GM19372 (cell line): ENCODE results near the gene ADGB.
"Not testable (repeated sequence)": the region's sequence is repeated elsewhere in the genome, so short reads cannot be mapped to it uniquely, and the experiment has no call there.

Experiments
- ATAC-seq: cut with Tn5 transposase; IDR thresholded peaks from one replicate; pipeline ENCODE4 v1.9.1; 2021; ENCODE audit warnings: mild to moderate bottlenecking, low read depth, moderate library complexity; ENCODE audit not compliant: unreplicated experiment

The ADGB gene

GRCh38 chr6:146598772-146599405, at the start of gene ADGB:
Gene ADGB (plus strand): TSS chr6:146598972. CDS start chr6:146599041, 69 bp downstream.
- no peak for ATAC-seq

- no peak for ATAC-seq
Measured at GRCh38 chr6:146550911-146551310, 47.9 kb upstream of the ADGB start.

DNA sequence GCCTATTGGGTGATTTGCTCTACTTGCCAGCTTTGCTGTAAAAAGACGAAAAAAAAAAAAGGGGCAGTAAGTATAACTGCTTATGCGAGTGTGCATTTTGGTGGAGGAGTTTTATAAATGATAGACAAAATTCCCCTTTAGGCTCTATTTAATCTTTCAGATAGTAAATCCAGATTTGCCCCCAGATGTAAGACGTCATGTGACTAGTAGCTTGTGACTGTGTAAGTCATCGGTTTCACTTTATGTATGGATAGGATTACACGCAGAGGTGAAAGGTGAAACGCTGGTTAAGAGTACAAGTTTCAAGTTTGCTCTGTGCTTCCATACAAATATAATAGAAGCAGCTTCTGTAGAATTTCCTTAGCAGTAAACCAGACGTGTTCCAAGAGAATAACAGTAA, 47.2 kb upstream of the ADGB start:
- no peak for ATAC-seq

GRCh38 chr6:146553377-146554135, 45.2 kb upstream of the ADGB start:
- ATAC-seq: no peak

DNA sequence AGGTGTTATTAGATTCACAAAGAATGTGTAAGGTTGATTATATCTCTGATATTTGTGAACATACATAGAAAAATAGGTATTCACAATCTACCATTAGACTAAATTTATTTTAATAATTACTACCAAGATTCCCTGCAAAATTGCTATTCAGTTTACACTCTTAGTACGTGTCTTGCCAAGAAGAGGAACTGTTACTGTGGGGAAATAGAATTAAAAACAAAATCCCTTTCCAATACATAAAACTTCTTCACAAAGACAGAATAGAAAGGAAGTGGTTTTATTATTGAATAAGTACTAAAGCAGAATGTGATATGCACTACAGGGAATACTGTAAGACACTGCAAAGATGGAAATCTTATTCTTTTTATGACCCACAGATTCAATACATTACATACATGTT, 38.2 kb upstream of the ADGB start:
- ATAC-seq: no peak

- ATAC-seq: not testable (repeated sequence)
Measured at GRCh38 chr6:146566661-146567060, 32.1 kb upstream of the ADGB start.

DNA sequence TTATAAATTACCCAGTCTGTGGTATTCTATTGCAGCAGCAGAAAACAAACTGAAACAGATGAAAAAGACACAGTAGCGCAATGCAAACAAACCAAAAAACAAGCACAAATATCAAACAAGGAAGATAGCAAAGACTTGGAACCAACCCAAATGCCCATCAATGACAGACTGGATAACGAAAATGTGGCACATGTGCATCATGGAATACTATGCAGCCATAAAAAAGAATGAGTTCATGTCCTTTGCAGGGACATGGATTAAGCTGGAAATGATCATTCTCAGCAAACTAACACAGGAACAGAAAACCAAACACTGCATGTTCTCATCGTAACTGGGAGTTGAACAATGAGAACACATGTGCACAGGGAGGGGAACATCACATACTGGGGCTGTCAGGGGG, 30.2 kb upstream of the ADGB start:
- ATAC-seq: not testable (repeated sequence)

- no peak for ATAC-seq
Measured at GRCh38 chr6:146574211-146574610, 24.6 kb upstream of the ADGB start.

GRCh38 chr6:146578054-146578453, 20.7 kb upstream of the ADGB start:
- ATAC-seq: no peak

- ATAC-seq: no peak
Measured at GRCh38 chr6:146581968-146582367, 16.8 kb upstream of the ADGB start.

DNA sequence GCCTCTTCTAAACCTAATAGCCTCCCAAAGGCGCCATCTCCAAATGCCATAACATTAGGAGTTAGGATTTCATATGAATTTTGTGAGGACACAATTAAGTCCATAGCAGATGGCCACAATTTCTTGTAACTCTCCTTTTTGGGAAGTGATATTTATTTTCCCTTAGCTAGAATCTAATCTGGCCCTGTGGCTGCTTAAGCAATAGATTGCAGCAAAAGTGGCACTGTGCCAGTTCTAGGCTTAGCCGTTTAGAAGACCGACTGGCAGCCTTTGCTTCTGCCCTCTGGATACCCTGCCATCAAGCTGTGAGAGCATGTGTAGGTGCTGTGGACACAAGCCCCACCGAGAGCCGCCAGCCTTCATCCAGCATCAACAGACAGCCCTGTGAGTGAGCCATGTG, 15.9 kb upstream of the ADGB start:
- ATAC-seq: no peak

- ATAC-seq: no peak
Measured at GRCh38 chr6:146583966-146584365, 14.8 kb upstream of the ADGB start.

DNA sequence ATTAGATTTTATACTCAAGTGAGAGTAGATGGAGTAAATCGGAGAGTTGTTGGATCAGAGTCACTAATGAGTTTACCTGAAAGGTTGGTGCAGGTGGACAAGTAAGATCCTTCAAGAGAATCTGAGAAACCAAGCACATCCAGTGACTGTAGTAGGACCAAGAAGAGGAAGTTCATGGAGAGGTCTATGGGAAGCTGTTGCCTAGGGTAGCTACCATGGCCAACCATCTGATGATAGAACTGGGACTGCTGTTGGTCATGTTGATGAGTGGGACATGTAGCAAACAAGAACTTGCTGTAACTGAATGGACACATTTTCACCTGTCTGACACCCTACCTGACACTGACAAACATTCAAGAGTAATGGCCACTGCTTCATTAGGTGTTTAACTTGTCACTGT, 11.3 kb upstream of the ADGB start:
- no peak for ATAC-seq

GRCh38 chr6:146590492-146590891, 8.3 kb upstream of the ADGB start:
- ATAC-seq: no peak

GRCh38 chr6:146592451-146592850, 6.3 kb upstream of the ADGB start:
- no peak for ATAC-seq

GRCh38 chr6:146593986-146594385, 4.8 kb upstream of the ADGB start:
- ATAC-seq: no peak

GRCh38 chr6:146594495-146594894, 4.3 kb upstream of the ADGB start:
- no peak for ATAC-seq

DNA sequence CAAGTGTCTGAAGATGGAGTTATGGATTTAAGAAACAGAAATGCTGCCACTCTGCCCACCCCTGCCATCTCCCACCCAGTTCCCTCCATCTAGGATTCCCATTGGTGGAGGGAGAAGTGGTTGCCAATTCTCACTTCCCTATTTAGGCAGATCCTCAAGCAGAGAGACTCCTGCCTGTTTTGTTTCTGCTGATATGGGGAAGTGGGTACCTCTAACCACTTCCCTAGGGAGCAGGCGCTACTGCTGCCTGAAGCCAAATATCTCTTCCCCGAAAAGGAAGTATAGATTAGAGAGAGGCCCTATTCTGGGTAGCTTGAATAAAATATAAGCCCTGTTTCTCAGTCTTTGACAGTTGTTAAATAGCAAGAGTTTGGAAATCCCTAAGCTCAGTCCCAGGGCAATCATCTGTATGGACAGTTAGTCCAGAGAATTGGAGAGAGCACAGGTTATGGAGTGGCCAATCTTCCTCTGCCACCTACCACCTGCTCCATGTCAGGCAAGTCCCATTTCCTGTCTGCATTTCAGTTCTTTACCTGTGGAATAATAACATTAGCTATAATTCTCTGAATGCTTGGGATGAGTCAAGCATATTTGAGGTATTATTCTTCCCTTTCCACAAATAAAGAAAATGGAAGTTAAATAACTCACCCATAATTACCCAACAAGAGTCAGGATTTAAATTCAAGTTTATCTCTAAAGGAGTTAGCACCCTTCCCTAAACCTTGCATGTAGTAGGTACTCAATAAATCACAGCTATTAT, 2.6 kb upstream of the ADGB start:
- ATAC-seq: no peak

DNA sequence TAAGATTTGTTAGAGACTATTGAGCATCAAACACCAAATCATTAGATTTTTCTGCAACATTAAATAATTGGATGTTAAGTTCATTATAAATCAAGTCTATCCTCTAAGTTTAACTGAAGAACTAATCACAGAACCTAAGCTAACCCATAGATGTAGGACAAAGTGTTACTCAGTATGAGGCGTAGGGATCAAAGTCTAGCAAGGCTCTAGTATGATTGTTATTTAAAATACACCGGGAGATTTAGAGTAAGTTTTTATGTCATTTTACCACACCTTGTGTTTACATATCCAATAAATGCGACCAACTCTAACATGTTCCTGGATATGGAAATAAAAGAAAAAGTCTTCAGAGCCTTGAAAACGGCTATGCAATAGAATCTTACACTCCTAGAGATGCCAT, 2.6 kb downstream of the ADGB start:
- no peak for ATAC-seq

GRCh38 chr6:146602526-146602925, 3.8 kb downstream of the ADGB start:
- ATAC-seq: no peak

DNA sequence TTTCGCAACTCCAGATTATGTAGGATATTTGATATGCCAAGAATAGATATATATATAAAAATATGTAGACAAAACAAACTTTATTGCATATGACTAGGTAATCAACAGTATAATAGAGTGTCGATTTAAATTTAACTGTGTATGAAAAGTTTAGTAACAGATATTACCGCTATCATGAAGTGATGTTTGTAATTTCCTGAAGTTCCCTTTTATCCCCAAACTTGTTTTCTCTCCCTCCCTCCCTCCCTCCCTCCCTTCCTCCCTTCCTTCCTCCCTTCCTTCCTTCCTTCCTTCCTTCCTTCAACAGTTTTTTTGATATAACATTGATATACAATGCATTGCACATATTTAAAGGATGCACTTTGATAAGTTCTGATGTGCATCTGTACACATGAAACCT, 15.2 kb downstream of the ADGB start:
- ATAC-seq: no peak

DNA sequence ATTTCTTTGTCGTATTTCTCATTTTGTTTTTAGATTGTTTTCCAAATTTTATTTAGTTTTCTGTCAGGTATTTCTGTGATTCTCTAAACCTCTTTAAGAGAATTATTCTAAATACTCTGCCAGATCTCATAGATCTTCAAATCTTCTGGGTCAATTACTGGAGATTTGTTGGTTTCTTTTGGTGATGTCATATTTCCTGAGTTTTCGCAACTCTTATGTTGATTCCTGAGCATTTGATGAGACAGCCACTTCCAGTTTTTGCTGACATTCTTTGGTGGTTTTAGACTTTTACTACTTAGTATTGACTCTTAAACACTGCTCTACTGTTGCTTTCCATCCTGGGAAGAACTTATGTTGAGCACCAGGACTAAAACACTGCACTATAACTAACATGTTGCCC, 21.9 kb downstream of the ADGB start:
- no peak for ATAC-seq
